Measurements from ENCODE around the gene MRPS18B.
"Not testable (repeated sequence)": the region's sequence is repeated elsewhere in the genome, so short reads cannot be mapped to it uniquely, and the experiment has no call there.

The MRPS18B gene

GRCh38 chr6:30644769-30645168 lies 27.1 kb downstream of the MRPS18B start:
- no peak for DNase-seq

GRCh38 chr6:30645989-30646388 lies 28.3 kb downstream of the MRPS18B start:
- no peak for DNase-seq

- DNase-seq: peak; percentile 96
Measured at GRCh38 chr6:30646450-30647241, 29.0 kb downstream of the MRPS18B start, which contains the start of gene C6orf136. Gene C6orf136, plus strand, starts transcription at chr6:30647133. Its CDS starts 99 bp downstream, at chr6:30647232.

GRCh38 chr6:30647242-30648116 lies 29.8 kb downstream of the MRPS18B start:
- peak; percentile 65 for DNase-seq

- no peak for DNase-seq
Measured at GRCh38 chr6:30651143-30651542, 33.5 kb downstream of the MRPS18B start.

- DNase-seq: no peak
Measured at GRCh38 chr6:30654798-30655742, 37.4 kb downstream of the MRPS18B start.

GRCh38 chr6:30655743-30656094 lies 38.1 kb downstream of the MRPS18B start:
- DNase-seq: no peak

- DNase-seq: peak; percentile 38
Measured at GRCh38 chr6:30656513-30656912, 38.9 kb downstream of the MRPS18B start.

GRCh38 chr6:30657454-30657853 lies 39.8 kb downstream of the MRPS18B start:
- no peak for DNase-seq

GRCh38 chr6:30657922-30658321 lies 40.3 kb downstream of the MRPS18B start:
- DNase-seq: not testable (repeated sequence)

GRCh38 chr6:30664994-30665767 lies 47.5 kb downstream of the MRPS18B start:
- DNase-seq: no peak

- DNase-seq: not testable (repeated sequence)
Measured at GRCh38 chr6:30666300-30666699, 48.7 kb downstream of the MRPS18B start.

- DNase-seq: no peak
Measured at GRCh38 chr6:30670760-30671527, 53.3 kb downstream of the MRPS18B start.

GRCh38 chr6:30672445-30673253 lies 55.0 kb downstream of the MRPS18B start, which contains the start of gene DHX16:
Gene DHX16, minus strand, starts transcription at chr6:30673006. Its CDS starts 165 bp downstream, at chr6:30672841.
- DNase-seq: peak; percentile 97

Data from femur (tissue), 1 donor.